Astrocyte (in vitro differentiated cells and primary cell): ENCODE measurements around the gene CHCHD6. TPM values are rescaled to one million over a fixed set of nuclear protein-coding genes. Genes with fewer than 3 reads are reported as not detected.

Experiments used
- DNase-seq: peaks from one replicate; pipeline ENCODE4 v3.0.0-alpha.2; 2010; ENCODE audit warnings: low read depth
- FAIRE-seq: peaks from 2 replicates; lab custom pipeline; 2011; peaks lifted over from hg19 to GRCh38; lab: Jason Lieb, UNC
- H2AFZ ChIP-seq: 2 replicates; pipeline ENCODE4 v1.6.0; 2012; ENCODE audit warnings: low read depth, low read length, inconsistent platforms
- H3K27ac ChIP-seq: 2 replicates; pipeline ENCODE4 v1.5.1; 2011; ENCODE audit warnings: low read depth, low read length, inconsistent platforms
- H3K27me3 ChIP-seq: 2 replicates; pipeline ENCODE4 v1.6.0; 2011; ENCODE audit warnings: low read length, inconsistent platforms; ENCODE audit not compliant: insufficient read depth
- H3K36me3 ChIP-seq: 2 replicates; pipeline ENCODE4 v1.5.1; 2011; ENCODE audit warnings: low read length, inconsistent platforms; ENCODE audit not compliant: insufficient read depth
- H3K4me1 ChIP-seq: 2 replicates; pipeline ENCODE4 v1.5.1; 2011; ENCODE audit warnings: low read length, inconsistent platforms; ENCODE audit not compliant: insufficient read depth
- H3K4me2 ChIP-seq: 2 replicates; pipeline ENCODE4 v1.6.0; 2012; ENCODE audit warnings: low read length, inconsistent platforms
- H3K4me3 ChIP-seq: 2 replicates; pipeline ENCODE4 v1.5.1; 2011; ENCODE audit warnings: low read depth, mild to moderate bottlenecking, low read length, inconsistent platforms; ENCODE audit not compliant: insufficient read depth
- H3K79me2 ChIP-seq: 2 replicates; pipeline ENCODE4 v1.6.0; 2012; ENCODE audit warnings: mild to moderate bottlenecking, low read length, inconsistent platforms; ENCODE audit not compliant: insufficient read depth
- H3K9ac ChIP-seq: 2 replicates; pipeline ENCODE4 v1.6.0; 2012; ENCODE audit warnings: mild to moderate bottlenecking, low read length, inconsistent platforms
- H3K9me3 ChIP-seq: 2 replicates; pipeline ENCODE4 v1.5.1; 2012; ENCODE audit warnings: low read depth, mild to moderate bottlenecking, low read length, inconsistent platforms; ENCODE audit not compliant: insufficient read depth
- H4K20me1 ChIP-seq: 2 replicates; pipeline ENCODE4 v1.6.0; 2012; ENCODE audit warnings: low read length, inconsistent platforms; ENCODE audit not compliant: insufficient read depth
- H3K27ac Mint-ChIP-seq: one replicate; pipeline ENCODE4 v1.8.0; 2021; ENCODE audit warnings: mild to moderate bottlenecking, mixed read lengths; ENCODE audit not compliant: unreplicated experiment
- H3K27me3 Mint-ChIP-seq: one replicate; pipeline ENCODE4 v1.8.0; 2021; ENCODE audit warnings: low read depth, mixed read lengths; ENCODE audit not compliant: unreplicated experiment
- H3K36me3 Mint-ChIP-seq: one replicate; pipeline ENCODE4 v1.8.0; 2021; ENCODE audit warnings: low read depth, mixed read lengths; ENCODE audit not compliant: unreplicated experiment
- H3K4me1 Mint-ChIP-seq: one replicate; pipeline ENCODE4 v1.8.0; 2021; ENCODE audit warnings: low read depth, mixed read lengths; ENCODE audit not compliant: unreplicated experiment
- H3K4me3 Mint-ChIP-seq: one replicate; pipeline ENCODE4 v1.8.0; 2021; ENCODE audit warnings: mild to moderate bottlenecking, moderate library complexity, mixed read lengths; ENCODE audit not compliant: unreplicated experiment
- H3K9me3 Mint-ChIP-seq: one replicate; pipeline ENCODE4 v1.8.0; 2021; ENCODE audit warnings: mild to moderate bottlenecking, mixed read lengths; ENCODE audit not compliant: unreplicated experiment
- EZH2 ChIP-seq: IDR thresholded peaks from 2 replicates; pipeline ENCODE4 v1.6.1; 2012; ENCODE audit warnings: mild to moderate bottlenecking, low read length, inconsistent platforms; ENCODE audit not compliant: insufficient read depth
- total RNA-seq: library from RNA; stranded (reverse); gene quantifications from 2 replicates; pipeline ENCODE4 v1.2.1, GENCODE V29; 2021
- TF ChIP-seq, protein P1 (sequence below): IDR thresholded peaks from 2 replicates; pipeline ENCODE4 v1.5.1; 2011; ENCODE audit warnings: low read depth, mild to moderate bottlenecking, inconsistent platforms, low read length, moderate library complexity; ENCODE audit not compliant: insufficient read depth

CHCHD6 gene
- total RNA-seq, 1 donor from 2014 or later, result 21.1 TPM

DNA sequence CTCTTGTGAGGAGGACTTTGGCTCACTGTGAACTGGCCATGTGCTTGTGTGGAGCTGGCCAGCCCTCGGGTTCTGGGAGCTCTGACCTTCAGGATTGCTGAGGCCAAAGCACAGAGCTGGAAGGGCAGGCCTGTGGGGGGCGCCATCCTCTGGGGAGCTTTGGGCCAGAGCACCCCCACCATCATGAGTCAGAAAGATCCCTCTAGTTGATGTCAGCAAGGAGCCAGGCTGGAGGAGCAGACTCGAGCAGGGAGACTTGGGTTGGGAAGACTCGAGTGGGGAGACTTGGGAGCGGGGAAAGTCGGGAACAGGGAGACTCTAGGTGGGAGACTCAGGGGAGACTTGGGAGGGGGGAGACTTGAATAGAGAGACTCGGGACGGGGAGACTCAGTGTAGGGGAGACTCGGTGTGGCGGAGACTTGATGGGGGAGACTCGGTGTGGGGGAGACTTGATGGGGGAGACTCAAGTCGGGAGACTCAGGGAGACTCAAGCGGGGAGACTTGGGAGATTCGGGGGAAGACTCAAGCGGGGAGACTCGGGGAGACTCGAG lies 241.2 kb downstream of the CHCHD6 start:
- TF ChIP-seq, protein P1, sequence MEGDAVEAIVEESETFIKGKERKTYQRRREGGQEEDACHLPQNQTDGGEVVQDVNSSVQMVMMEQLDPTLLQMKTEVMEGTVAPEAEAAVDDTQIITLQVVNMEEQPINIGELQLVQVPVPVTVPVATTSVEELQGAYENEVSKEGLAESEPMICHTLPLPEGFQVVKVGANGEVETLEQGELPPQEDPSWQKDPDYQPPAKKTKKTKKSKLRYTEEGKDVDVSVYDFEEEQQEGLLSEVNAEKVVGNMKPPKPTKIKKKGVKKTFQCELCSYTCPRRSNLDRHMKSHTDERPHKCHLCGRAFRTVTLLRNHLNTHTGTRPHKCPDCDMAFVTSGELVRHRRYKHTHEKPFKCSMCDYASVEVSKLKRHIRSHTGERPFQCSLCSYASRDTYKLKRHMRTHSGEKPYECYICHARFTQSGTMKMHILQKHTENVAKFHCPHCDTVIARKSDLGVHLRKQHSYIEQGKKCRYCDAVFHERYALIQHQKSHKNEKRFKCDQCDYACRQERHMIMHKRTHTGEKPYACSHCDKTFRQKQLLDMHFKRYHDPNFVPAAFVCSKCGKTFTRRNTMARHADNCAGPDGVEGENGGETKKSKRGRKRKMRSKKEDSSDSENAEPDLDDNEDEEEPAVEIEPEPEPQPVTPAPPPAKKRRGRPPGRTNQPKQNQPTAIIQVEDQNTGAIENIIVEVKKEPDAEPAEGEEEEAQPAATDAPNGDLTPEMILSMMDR, result no peak
- TF ChIP-seq EZH2, result no peak
- Histone ChIP-seq H3K4me1 (no peaks in the 10 kb centered on the region), H4K20me1 (no peaks in the 10 kb centered on the region), H3K36me3 (no peaks in the 10 kb centered on the region), H3K27ac (no peak overlapping the region), H3K9ac (no peak overlapping the region), H3K4me3 (no peak overlapping the region), H3K79me2 (no peaks in the 10 kb centered on the region), H2AFZ (no peak overlapping the region), H3K4me2 (no peak overlapping the region), H3K9me3 (no peaks in the 10 kb centered on the region), H3K27me3 (no peaks in the 10 kb centered on the region)
- H3K36me3 Mint-ChIP-seq, result peaks cover 16% of the 10 kb centered on the region
- H3K4me3 Mint-ChIP-seq, result no peak overlapping the region
- no peak for FAIRE-seq
- peaks cover 21% of the 10 kb centered on the region for H3K27me3 Mint-ChIP-seq
- no peak for DNase-seq
- H3K27ac Mint-ChIP-seq, result no peak overlapping the region
- H3K9me3 Mint-ChIP-seq, result peaks cover 5% of the 10 kb centered on the region
- peaks cover 3% of the 10 kb centered on the region for H3K4me1 Mint-ChIP-seq

DNA sequence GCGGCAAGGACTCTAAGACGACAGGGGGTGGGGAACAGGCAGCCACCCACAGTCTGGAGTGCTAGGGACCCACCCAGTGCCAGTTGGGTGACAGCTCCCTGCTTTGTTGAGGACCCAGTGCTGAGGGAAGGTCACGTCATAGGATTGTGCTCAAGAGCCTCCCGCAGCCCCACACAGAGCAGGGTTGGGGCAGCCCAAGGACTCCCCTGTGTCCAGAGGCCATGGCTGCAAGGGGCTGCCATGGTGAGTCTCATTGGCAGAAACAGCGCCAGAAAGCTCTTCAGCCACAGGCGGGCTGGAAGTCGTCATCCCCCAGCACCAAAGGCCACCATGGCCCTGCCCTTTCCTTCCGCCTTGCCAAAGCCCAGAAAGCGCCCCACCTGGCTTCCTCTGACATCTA lies 241.9 kb downstream of the CHCHD6 start:
- no peaks in the 10 kb centered on the region for H3K4me1 ChIP-seq
- no peak overlapping the region for H3K4me2 ChIP-seq
- DNase-seq, result no peak
- Mint-ChIP-seq H3K4me3 (no peak overlapping the region), H3K36me3 (peaks cover 16% of the 10 kb centered on the region), H3K27me3 (peaks cover 21% of the 10 kb centered on the region), H3K27ac (no peak overlapping the region), H3K4me1 (peaks cover 3% of the 10 kb centered on the region), H3K9me3 (peaks cover 5% of the 10 kb centered on the region)
- H4K20me1 ChIP-seq, result no peaks in the 10 kb centered on the region
- no peak overlapping the region for H3K4me3 ChIP-seq
- H3K79me2 ChIP-seq, result no peaks in the 10 kb centered on the region
- H3K27ac ChIP-seq, result no peak overlapping the region
- H3K9me3 ChIP-seq, result no peaks in the 10 kb centered on the region
- no peak overlapping the region for H3K9ac ChIP-seq
- TF ChIP-seq, protein P1, result no peak
- TF ChIP-seq EZH2, result no peak
- H3K27me3 ChIP-seq, result no peaks in the 10 kb centered on the region
- no peaks in the 10 kb centered on the region for H3K36me3 ChIP-seq
- no peak overlapping the region for H2AFZ ChIP-seq
- FAIRE-seq, result no peak

GRCh38 chr3:126946405-126946804 lies 242.4 kb downstream of the CHCHD6 start:
- H3K27ac Mint-ChIP-seq, result no peak overlapping the region
- no peak overlapping the region for H2AFZ ChIP-seq
- peaks cover 3% of the 10 kb centered on the region for H3K4me1 Mint-ChIP-seq
- no peak overlapping the region for H3K4me3 Mint-ChIP-seq
- no peaks in the 10 kb centered on the region for H3K27me3 ChIP-seq
- H3K9ac ChIP-seq, result no peak overlapping the region
- H3K36me3 ChIP-seq, result no peaks in the 10 kb centered on the region
- H3K4me3 ChIP-seq, result no peak overlapping the region
- no peak overlapping the region for H3K4me2 ChIP-seq
- H3K36me3 Mint-ChIP-seq, result peaks cover 16% of the 10 kb centered on the region
- DNase-seq (no peak), FAIRE-seq (no peak)
- no peaks in the 10 kb centered on the region for H3K79me2 ChIP-seq
- H4K20me1 ChIP-seq, result no peaks in the 10 kb centered on the region
- TF ChIP-seq, protein P1, result no peak
- TF ChIP-seq EZH2, result no peak
- H3K27me3 Mint-ChIP-seq, result peaks cover 21% of the 10 kb centered on the region
- H3K9me3 Mint-ChIP-seq, result peaks cover 5% of the 10 kb centered on the region
- H3K27ac ChIP-seq, result no peak overlapping the region
- no peaks in the 10 kb centered on the region for H3K9me3 ChIP-seq
- no peaks in the 10 kb centered on the region for H3K4me1 ChIP-seq
